IPS-18a (cell line): ENCODE results near the gene CDC40.
"Not testable (repeated sequence)": the region's sequence is repeated elsewhere in the genome, so short reads cannot be mapped to it uniquely, and the experiment has no call there.

Experiments
- H3K27ac ChIP-seq: one replicate; pipeline ENCODE4 v1.5.1; 2013; ENCODE audit warnings: low read length
- H3K27me3 ChIP-seq: one replicate; pipeline ENCODE4 v1.6.1; 2013; ENCODE audit warnings: mild to moderate bottlenecking, low read length; ENCODE audit not compliant: control insufficient read depth, insufficient read depth
- H3K36me3 ChIP-seq: one replicate; pipeline ENCODE4 v1.6.1; 2013; ENCODE audit warnings: low read depth, low read length; ENCODE audit not compliant: control insufficient read depth
- H3K4me1 ChIP-seq: one replicate; pipeline ENCODE4 v1.6.1; 2013; ENCODE audit warnings: low read depth, low read length; ENCODE audit not compliant: control insufficient read depth
- H3K4me3 ChIP-seq: one replicate; pipeline ENCODE4 v1.5.1; 2013; ENCODE audit warnings: low read length
- H3K9ac ChIP-seq: one replicate; pipeline ENCODE4 v1.6.1; 2013; ENCODE audit warnings: mild to moderate bottlenecking, low read length, moderate library complexity
- H3K9me3 ChIP-seq: one replicate; pipeline ENCODE4 v1.6.1; 2013; ENCODE audit warnings: low read depth, low read length; ENCODE audit not compliant: control insufficient read depth

Gene CDC40

DNA sequence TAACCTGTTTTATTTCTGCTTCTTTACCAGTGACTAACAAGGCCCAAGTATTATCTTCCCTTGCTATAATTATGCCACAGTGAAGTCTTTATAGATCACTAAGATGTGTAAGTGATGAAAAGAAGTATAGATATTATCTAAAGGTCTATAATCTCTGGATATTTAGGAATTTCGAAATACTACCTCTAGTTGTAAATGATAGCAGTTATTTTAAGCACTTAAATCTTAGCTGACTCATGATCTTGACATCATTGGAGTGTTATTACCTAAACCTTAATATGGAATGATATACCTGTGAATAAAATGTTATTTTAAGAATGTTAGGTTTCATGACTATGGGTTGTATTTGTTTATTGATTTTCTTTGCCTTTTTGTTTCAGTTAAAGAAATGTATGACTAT is 31.5 kb downstream of the CDC40 start:
- no peaks in the 10 kb centered on the region for H3K27me3 ChIP-seq
- H3K4me1 ChIP-seq = no peaks in the 10 kb centered on the region
- H3K9me3 ChIP-seq = no peaks in the 10 kb centered on the region
- peaks cover 55% of the 10 kb centered on the region for H3K36me3 ChIP-seq
- no peak overlapping the region for H3K4me3 ChIP-seq
- no peak overlapping the region for H3K27ac ChIP-seq
- no peak overlapping the region for H3K9ac ChIP-seq

DNA sequence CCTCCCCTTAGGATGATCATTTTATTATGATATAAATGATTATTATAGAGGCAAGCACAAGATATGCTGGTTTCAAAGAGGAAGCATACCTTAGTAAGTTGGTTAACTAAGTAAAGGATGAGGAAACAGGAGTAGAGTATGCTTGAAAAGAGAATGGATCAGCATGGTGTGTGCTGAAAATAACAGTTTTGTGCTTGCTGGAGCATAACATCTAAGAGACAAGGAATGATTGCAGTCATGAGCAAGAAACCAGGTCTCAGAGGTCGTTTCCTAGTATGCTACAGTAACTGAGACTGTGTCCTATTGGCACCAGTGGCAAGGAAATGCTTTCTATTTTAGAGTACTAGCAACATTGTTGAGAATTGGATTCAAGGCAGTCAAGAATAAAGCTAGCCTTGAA is 34.1 kb downstream of the CDC40 start:
- Histone ChIP-seq H3K9me3 (no peaks in the 10 kb centered on the region), H3K4me1 (no peaks in the 10 kb centered on the region), H3K9ac (no peak overlapping the region), H3K4me3 (no peak overlapping the region), H3K27ac (no peak overlapping the region), H3K36me3 (peaks cover 68% of the 10 kb centered on the region), H3K27me3 (no peaks in the 10 kb centered on the region)

DNA sequence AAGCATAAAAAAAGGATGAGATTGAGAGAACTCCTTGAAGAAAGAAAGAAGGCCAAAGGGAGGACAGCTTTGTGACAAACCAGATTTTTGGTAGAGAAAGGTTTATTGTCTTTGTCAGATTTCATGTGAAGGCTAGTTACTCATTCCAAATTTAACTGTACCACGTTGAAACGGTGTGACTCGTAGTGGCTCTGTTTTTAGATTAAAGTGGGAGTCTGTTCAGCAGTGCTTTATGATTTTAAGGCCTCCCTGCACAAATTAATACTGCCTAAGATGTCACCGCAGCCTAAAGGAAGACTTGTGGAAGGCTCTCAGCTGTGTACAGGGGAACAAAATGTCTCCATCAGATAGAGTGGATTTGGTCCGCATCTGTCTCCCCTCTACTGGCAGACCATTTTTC is 35.9 kb downstream of the CDC40 start:
- H3K36me3 ChIP-seq = peaks cover 72% of the 10 kb centered on the region
- no peaks in the 10 kb centered on the region for H3K4me1 ChIP-seq
- no peaks in the 10 kb centered on the region for H3K27me3 ChIP-seq
- no peak overlapping the region for H3K4me3 ChIP-seq
- no peaks in the 10 kb centered on the region for H3K9me3 ChIP-seq
- H3K27ac ChIP-seq = no peak overlapping the region
- H3K9ac ChIP-seq = no peak overlapping the region

DNA sequence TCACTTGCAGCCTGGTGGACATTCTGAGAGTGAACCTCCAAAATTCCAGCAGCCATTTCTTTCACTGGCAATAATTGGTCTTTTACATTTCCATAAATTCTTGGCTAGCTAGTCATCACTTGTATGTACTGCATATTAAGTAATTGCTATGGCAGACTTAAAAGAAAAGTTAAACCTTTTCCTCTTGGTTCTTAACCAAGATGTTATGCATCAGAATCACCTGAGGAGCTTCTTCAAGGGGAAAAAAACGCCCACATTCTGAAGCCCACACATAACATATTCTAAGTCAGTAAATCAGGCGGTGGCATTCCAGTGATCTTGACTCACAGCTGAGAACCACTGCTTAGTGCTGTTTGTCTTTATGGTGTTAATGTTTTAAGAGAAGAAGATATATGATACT is 37.0 kb downstream of the CDC40 start:
- Histone ChIP-seq H3K36me3 (peaks cover 65% of the 10 kb centered on the region), H3K9me3 (no peaks in the 10 kb centered on the region), H3K27ac (no peak overlapping the region), H3K27me3 (no peaks in the 10 kb centered on the region), H3K4me3 (no peak overlapping the region), H3K4me1 (no peaks in the 10 kb centered on the region), H3K9ac (no peak overlapping the region)

DNA sequence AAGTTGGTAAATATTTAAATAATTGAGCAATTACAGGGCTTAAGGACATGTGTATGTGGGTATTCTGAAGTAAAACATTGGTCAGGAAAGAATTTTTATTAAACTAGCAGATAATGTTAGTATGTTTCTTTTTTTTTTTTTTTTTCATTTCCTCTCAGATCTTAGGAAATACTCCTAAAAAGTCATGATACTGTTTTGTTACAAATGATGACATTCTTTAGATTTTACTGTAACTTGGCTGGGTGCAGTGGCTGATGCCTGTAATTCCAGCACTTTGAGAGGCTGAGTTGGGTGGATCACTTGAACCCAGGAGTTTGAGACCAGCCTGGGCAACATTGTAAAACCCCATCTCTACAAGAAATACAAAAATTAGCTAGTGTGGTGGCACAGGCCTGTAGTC is 41.5 kb downstream of the CDC40 start:
- H3K9ac ChIP-seq = no peak overlapping the region
- no peak overlapping the region for H3K4me3 ChIP-seq
- no peaks in the 10 kb centered on the region for H3K9me3 ChIP-seq
- H3K27ac ChIP-seq = no peak overlapping the region
- no peaks in the 10 kb centered on the region for H3K4me1 ChIP-seq
- H3K36me3 ChIP-seq = peaks cover 47% of the 10 kb centered on the region
- H3K27me3 ChIP-seq = no peaks in the 10 kb centered on the region

DNA sequence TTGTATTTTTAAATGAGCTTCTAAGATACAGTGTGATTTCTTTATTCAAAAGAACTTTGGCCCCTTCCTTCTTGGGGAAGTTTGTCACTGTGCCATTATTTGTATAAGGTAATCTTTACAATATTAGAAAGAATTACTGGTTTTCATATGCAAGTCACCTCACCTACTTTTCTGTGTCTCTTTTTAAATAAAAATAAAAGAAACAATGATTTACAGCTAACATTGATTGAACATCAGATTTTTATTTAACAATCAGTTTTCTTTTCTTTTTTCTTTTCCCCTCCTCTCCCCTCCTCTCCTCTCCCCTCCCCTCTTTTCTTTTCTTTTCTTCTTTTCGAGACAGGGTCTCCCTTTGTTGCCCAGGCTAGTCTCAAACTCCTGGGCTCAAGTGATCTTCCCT is 46.0 kb downstream of the CDC40 start:
- no peak overlapping the region for H3K9ac ChIP-seq
- no peaks in the 10 kb centered on the region for H3K27me3 ChIP-seq
- peaks cover 31% of the 10 kb centered on the region for H3K36me3 ChIP-seq
- H3K27ac ChIP-seq = no peak overlapping the region
- H3K4me1 ChIP-seq = no peaks in the 10 kb centered on the region
- no peak overlapping the region for H3K4me3 ChIP-seq
- no peaks in the 10 kb centered on the region for H3K9me3 ChIP-seq

DNA sequence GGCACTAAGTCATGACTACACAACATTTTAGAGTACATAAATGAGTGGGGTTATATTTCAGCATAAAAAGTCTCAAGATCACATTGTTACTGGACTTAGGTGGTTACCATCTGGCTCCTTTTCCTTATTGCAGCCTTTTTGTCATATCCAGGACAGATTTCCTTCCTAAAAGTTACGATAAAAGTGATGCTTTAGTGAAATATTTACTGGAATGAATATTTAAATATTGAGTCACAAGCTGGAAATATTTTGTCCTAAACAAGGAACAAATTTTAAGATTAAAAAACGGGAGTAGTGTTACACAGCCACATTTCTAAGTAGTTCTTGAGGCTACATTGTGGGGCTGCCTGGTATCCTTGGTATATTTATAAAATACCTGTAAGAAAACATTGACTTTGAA is 52.2 kb downstream of the CDC40 start:
- H3K27ac ChIP-seq = no peak overlapping the region
- no peak overlapping the region for H3K4me3 ChIP-seq
- no peaks in the 10 kb centered on the region for H3K9me3 ChIP-seq
- H3K27me3 ChIP-seq = no peaks in the 10 kb centered on the region
- H3K9ac ChIP-seq = no peak overlapping the region
- no peaks in the 10 kb centered on the region for H3K4me1 ChIP-seq
- peaks cover 14% of the 10 kb centered on the region for H3K36me3 ChIP-seq

DNA sequence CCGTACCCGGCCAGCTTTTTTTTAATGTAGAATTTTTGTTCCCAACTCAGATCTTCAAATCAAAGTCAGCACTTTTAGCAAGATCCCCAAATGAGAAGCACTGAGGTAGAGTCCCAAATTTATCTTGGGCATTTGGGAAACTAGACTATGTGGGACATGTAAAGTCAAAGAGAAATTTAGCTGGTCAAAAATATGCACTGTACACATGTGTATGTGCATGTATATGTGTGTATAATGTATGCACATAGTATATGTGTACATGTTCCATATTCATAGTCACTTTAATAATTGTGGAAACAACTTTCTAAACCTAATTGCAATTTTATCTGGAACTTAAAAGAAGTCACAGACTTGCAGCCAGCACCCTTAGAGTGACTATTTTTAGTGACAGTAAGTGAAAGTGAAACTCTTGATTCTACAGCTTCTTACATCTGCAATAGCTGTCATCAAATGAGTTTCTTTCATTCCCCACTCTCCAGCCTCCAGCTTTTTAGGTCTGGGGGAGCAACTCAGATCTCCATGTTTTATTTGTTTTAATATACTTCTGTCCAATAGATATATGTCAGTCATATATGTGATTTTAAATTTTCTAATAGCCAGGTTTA is 53.6 kb downstream of the CDC40 start:
- Histone ChIP-seq H3K36me3 (peaks cover 8% of the 10 kb centered on the region), H3K9ac (no peak overlapping the region), H3K4me1 (no peaks in the 10 kb centered on the region), H3K27me3 (no peaks in the 10 kb centered on the region), H3K27ac (no peak overlapping the region), H3K9me3 (no peaks in the 10 kb centered on the region), H3K4me3 (no peak overlapping the region)

DNA sequence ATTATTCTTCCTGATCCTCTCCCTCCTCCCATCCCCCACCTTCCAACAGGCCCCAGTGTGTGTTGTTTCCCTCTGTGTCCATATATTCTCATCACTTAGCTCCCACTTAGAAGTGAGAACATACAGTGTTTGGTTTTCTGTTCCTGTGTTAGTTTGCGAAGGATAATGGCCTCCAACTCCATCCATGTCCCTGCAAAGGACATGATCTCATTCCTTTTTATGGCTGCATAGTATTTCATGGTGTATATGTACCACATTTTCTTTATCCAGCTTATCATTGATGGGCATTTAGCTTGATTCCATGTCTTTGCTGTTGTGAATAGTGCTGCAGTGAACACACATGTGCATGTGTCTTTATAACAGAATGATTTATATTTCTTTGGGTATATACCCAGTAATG is 55.8 kb downstream of the CDC40 start:
- H3K27ac ChIP-seq, H3K9ac ChIP-seq, H3K36me3 ChIP-seq, H3K27me3 ChIP-seq, H3K4me3 ChIP-seq, H3K9me3 ChIP-seq, H3K4me1 ChIP-seq: not testable (repeated sequence)

DNA sequence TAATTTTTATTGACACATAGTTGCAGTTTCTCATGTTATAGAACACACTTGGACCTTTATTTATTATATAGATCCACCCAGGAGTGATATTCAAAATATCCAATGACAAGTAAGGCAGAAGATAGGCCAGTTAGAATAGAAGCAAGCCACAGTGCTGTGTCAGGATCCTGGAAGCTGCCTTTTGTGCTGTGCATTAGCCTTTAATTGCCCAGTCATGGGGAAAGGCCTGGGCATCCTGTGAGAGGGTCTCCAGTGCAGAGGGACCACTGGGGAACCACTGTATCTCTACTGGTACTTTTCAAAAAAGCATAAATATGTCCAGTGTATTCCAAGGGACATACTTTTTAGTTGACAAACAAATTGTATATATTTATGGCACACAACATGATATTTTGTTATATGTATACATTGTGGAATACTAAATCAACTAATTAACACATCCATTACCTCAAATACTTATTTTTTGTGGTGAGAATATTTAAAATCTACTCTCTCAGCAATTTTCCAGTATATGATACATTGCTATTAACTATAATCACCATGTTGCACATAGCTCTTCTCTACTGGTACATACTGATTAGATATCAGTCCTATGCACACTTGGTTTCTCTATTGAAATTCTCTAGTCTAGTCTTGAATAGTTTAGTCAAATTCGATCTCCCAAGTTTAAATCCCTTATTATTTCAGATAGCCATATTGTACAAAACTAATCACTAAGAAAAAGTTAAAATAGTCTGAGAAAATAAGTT is 59.5 kb downstream of the CDC40 start:
- Histone ChIP-seq H3K4me3 (no peak overlapping the region), H3K36me3 (no peaks in the 10 kb centered on the region), H3K27ac (no peak overlapping the region), H3K4me1 (no peaks in the 10 kb centered on the region), H3K9me3 (no peaks in the 10 kb centered on the region), H3K27me3 (no peaks in the 10 kb centered on the region), H3K9ac (no peak overlapping the region)

DNA sequence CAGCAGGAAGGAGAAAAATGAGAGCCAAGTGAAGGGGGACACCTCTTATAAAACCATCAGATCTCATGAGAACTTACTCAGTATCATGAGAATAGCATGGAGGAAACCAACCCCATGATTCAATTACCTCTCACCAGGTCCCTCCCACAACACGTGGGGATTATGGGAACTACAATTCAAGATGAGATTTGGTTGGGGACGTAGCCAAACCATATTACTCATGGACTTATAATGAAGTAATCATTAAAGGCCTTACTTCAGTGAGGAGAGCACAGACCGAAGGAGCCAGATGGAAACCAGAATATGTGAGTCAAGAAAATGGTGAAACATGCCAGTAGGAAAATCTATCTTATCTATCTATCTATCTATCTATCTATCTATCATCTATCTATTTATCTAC is 64.4 kb downstream of the CDC40 start:
- not testable (repeated sequence) for H3K27me3 ChIP-seq

DNA sequence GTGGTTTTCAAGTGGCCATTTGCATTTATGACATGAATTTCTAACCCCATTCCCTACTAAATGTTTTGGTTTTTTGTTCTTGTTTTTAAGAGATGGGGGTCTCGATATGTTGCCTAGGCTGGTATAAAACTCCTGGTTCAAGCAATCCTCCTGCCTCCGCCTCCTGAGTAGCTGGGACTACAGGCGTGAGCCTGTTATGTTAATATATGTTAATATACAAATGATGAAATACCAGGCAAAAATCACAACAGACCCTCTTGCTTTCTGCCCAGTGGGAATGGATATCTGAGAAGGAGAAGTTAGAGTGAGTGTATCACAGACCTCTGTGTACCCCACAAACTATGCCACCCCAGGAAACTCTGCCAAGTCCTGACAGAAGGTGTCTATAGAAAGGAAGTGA is 66.2 kb downstream of the CDC40 start:
- Histone ChIP-seq H3K36me3 (no peaks in the 10 kb centered on the region), H3K9me3 (no peaks in the 10 kb centered on the region), H3K27ac (no peak overlapping the region), H3K9ac (no peak overlapping the region), H3K4me1 (no peaks in the 10 kb centered on the region), H3K4me3 (no peak overlapping the region), H3K27me3 (no peaks in the 10 kb centered on the region)

More for the DNA sequence above, 64.4 kb downstream of the CDC40 start:
- not testable (repeated sequence) for H3K4me1 ChIP-seq, H3K36me3 ChIP-seq, H3K4me3 ChIP-seq, H3K9ac ChIP-seq, H3K9me3 ChIP-seq, H3K27ac ChIP-seq
